ENCODE measurements around the gene SEC14L6.

- TF ChIP-seq CTCF (conservative IDR thresholded peaks at IDR 0.05; ENCODE audit: low read length) (no peak), EZH2phosphoT487 (IDR thresholded peaks at IDR 0.05; ENCODE audit: borderline replicate concordance) (no peak)
These were observed 33.1 kb downstream of the SEC14L6 start for GRCh38 chr22:30513462-30513861.
